ENCODE results near the gene DNAJB1.
"Not testable (repeated sequence)": the region's sequence is repeated elsewhere in the genome, so short reads cannot be mapped to it uniquely, and the experiment has no call there.

The DNAJB1 gene

GRCh38 chr19:14505488-14506239, 12.5 kb downstream of the DNAJB1 start:
- FAIRE-seq (peak; percentile 15), DNase-seq (ENCODE audit: insufficient read length, low spot score) (peak; percentile 71)
- TF ChIP-seq POLR2A (IDR thresholded peaks at IDR 0.05; ENCODE audit: low read depth, low read length), result peak; percentile 24; the same call in 1 of the 2 replicates

DNA sequence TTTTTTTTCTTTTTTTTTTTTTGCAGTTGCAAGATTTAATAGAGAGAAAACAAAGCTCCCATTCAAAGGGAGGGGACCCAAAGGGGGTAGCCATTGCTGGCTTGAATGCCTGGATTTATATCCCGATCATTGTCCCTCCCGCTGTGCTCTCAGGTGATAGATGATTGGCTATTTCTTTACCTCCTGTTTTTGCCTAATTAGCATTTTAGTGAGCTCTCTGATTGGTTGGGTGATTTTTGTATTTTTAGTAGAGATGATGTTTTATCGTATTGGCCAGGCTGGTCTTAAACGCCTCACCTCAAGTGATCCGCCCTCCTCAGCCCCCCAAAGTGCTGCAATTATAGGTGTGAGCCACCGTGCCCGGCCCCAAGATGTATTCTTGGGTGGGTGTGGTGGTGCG, 13.6 kb downstream of the DNAJB1 start:
- not testable (repeated sequence) for FAIRE-seq; DNase-seq (ENCODE audit: insufficient read length, low spot score)

DNA sequence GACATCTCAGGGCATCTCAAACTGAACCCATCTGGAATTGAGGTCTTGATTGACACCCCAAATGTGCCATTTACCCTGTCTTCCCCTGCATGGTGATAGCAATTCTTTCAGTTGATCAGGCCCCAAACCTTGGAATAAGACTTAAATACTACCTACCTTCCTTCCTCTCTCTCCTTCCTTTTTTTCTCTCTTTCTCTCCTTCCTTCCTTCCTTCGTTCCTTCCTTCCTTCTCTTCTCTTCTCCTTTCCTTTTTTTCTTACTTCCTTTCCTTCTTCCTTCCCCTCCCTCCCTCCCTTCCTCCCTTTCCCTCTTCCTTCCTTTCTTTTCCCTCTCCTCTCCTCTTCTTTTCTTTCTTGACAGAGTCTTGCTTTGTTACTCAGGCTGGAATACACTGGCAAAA, 14.9 kb downstream of the DNAJB1 start:
- DNase-seq (ENCODE audit: insufficient read length, low spot score) (no peak), FAIRE-seq (no peak)
- TF ChIP-seq POLR2A (IDR thresholded peaks at IDR 0.05; ENCODE audit: low read depth, low read length), result no peak

DNA sequence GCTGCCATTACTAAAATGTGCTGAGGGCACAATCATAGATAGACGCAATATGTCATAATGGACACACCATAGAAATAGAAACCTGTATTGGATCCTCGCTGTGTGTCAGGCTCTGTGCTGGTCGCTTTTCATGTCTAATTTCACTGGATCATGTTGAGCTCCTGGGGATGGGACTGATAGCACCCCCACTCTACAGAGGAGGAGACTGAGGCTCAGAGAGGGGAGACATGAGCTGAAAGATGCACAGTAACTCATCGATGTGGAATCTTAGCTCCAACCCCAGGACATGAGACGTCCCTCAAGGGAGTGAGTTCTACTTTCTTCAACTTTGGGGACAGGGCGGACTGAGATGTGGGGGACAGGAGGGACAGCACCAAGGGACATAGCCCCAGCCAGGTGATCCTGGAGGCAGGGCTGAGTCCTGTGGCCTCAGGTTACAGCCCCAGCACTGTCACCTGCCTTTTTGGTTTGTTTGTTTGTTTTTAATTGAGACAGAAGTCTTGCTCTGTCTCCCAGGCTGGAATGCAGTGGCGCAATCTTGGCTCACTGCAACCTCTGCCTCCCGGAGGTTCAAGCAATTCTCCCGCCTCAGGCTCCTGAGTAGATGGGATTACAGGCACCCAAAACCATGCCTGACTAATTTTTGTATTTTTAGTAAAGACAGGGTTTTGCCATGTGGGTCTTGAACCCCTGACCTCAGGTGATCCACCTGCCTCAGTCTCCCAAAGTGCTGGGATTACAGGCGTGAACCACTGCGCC, 15.7 kb downstream of the DNAJB1 start:
- FAIRE-seq, result no peak
- no peak for TF ChIP-seq POLR2A (IDR thresholded peaks at IDR 0.05; ENCODE audit: low read depth, low read length)
- DNase-seq (ENCODE audit: insufficient read length, low spot score), result no peak

DNA sequence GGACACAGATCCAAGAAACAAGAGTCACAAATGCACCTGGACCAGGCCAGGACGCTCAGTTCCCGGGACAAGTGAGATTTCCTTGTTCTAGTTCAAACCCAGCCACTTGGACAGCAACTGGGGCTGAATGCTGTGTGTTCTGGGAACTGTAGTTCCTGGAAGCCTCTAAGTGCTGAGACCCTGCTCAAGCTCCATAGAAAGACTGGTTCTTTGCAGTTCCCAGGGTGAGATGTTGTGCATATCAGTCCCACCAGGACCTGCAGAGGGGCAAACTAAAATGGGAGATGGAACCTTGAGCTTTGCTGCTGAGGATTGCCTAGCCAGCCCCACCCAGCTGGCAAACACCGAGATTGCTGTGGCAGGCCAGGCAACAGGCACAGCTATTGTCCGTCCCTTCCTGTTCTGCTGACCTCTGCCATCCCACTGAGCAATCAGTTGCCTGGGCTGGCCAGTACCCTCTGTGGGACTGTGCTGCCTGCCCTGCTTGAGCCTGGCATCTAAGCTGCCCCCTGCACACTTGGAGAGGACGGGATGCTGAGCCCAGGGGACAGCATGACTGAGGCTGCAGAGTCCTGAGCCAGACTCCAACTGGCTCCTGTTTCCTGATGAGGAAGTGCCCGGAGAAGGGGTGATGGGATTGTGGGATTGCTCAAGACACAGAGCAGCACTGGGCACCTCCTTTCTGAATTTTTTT, 20.8 kb downstream of the DNAJB1 start:
- no peak for DNase-seq (ENCODE audit: insufficient read length, low spot score)
- TF ChIP-seq POLR2A (IDR thresholded peaks at IDR 0.05; ENCODE audit: low read depth, low read length), result no peak
- no peak for FAIRE-seq

DNA sequence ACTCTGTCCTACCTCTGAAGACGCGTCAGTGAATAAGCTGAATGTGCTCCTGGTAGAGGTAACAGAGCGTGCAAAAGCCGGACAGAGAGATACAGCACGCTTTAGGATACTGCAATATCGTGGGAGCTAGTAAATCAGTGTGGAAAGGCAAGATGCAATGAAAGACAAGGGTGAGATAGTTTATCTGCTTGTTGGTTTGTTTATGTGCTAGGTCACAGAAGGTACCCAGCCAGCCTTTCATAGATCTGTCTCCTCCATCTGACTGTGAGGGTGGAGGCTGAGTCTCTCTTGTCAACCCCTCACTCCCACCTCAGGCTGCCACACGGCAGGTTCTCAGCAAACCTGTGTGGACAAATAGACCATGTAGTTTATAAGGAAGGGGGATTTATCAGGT, 21.4 kb downstream of the DNAJB1 start:
- FAIRE-seq (no peak), DNase-seq (ENCODE audit: insufficient read length, low spot score) (no peak)
- no peak for TF ChIP-seq POLR2A (IDR thresholded peaks at IDR 0.05; ENCODE audit: low read depth, low read length)

DNA sequence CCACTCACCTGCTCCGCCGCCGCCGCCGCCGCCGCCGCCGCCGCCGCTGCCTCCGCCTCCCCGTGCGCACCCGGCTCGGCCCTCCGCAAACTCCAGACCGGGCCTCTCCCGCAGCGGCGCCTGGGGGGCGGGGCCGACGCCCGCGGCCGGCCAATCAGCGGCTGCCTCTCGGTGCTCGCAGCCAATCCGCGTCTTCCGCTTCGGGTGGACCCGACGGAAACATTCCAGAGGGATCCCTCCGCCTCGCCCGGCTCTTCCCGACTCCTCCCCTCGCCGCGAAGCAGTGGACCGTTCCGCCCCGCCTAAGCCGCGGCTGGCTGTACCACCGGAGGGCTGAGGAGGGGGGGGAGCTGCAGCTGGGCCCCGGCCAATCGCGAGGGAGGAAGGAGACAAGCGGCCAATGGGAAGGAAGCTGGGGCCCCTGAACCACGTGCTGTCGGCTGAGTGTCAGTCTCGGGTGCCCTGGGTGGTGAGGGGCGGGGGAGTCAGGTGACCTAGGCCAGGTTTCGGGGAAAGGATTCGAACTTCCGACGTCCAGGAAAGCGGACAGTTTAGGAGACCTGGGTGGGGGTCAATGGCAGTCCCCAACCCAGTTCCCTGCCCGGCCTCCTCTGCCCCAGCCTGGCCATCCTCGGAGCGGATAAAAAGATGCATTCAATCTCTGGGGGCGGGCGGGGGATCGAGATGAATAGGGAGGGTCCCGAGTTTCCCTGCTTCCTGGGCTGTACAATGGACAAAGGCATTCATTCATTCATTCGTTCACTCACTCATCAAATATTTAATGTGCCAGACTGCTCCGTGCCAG, 22.0 kb downstream of the DNAJB1 start, which contains the start of gene GIPC1:
GIPC1 (minus strand) TSS at position 99 of the 805 bp plus-strand sequence. CDS start 13,151 bp downstream, outside the sequence.
- TF ChIP-seq POLR2A (IDR thresholded peaks at IDR 0.05; ENCODE audit: low read depth, low read length), result peak; percentile 6; the same call in 1 of the 2 replicates

DNA sequence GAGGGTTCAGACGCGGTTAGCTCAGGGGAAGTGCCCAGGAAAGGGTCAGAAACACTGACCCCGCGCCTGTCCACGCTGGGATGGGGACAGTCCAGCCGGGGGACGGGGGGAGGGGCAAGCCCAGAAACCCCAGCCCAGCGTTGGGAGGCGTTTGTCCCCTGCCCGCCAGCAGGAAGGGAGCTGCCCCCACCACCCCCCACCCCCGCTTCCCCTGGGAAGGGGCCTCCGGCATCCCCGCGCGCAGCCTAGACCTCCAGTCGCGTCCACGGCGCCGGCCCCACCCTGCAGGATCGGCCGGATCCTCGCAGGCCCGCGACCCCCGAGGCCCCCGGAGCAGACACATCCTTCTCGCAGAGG, 22.5 kb downstream of the DNAJB1 start:
- no peak for TF ChIP-seq POLR2A (IDR thresholded peaks at IDR 0.05; ENCODE audit: low read depth, low read length)
- FAIRE-seq, result no peak
- no peak for DNase-seq (ENCODE audit: insufficient read length, low spot score)

More for the DNA sequence above, 22.0 kb downstream of the DNAJB1 start, which contains the start of gene GIPC1:
- FAIRE-seq (no peak), DNase-seq (ENCODE audit: insufficient read length, low spot score) (peak; percentile 97)

DNA sequence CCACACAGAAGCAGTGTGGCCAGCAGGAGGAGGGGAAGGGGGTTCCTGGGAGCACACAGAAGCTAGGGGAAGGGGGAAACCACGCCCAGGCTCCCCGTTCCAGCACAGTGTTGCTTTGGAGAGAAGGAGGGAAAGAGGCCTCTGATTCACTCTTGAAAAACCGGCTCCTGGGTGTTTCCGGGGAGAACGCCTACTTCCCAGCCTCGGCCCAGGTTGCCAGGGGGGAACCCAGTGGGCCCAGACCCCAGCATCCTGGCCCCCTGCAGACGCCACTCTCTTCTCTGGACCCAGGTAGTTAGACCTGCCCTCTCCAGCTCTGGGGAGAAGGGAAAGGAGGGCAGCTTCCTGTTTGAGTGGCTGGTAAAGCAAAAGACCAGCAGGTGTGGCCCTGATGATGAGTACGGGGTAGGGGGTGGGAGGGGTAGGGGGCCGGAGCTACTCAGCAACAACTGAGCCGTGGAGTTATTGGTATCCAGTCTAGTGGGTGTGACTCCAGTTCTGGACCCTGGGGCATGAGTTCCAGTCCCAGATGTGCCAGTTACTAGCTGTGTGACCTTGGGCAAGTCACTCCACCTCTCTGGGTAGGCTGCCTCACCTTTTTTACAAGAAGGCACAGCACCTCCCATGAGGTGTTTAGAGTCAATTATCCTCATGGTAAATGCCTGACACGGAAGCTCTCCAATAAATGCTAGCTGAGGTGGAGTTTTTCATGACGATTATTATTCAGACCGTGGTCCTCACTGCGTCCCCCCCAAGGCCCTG, 23.1 kb downstream of the DNAJB1 start:
- DNase-seq (ENCODE audit: insufficient read length, low spot score) (no peak), FAIRE-seq (no peak)
- TF ChIP-seq POLR2A (IDR thresholded peaks at IDR 0.05; ENCODE audit: low read depth, low read length), result no peak

GRCh38 chr19:14494411-14494810, 23.8 kb downstream of the DNAJB1 start:
- no peak for TF ChIP-seq POLR2A (IDR thresholded peaks at IDR 0.05; ENCODE audit: low read depth, low read length)
- FAIRE-seq, result no peak
- DNase-seq (ENCODE audit: insufficient read length, low spot score), result no peak

- DNase-seq (ENCODE audit: insufficient read length, low spot score) (no peak), FAIRE-seq (no peak)
- TF ChIP-seq POLR2A (IDR thresholded peaks at IDR 0.05; ENCODE audit: low read depth, low read length), result no peak
Observed at GRCh38 chr19:14492756-14493337, 25.4 kb downstream of the DNAJB1 start.

DNA sequence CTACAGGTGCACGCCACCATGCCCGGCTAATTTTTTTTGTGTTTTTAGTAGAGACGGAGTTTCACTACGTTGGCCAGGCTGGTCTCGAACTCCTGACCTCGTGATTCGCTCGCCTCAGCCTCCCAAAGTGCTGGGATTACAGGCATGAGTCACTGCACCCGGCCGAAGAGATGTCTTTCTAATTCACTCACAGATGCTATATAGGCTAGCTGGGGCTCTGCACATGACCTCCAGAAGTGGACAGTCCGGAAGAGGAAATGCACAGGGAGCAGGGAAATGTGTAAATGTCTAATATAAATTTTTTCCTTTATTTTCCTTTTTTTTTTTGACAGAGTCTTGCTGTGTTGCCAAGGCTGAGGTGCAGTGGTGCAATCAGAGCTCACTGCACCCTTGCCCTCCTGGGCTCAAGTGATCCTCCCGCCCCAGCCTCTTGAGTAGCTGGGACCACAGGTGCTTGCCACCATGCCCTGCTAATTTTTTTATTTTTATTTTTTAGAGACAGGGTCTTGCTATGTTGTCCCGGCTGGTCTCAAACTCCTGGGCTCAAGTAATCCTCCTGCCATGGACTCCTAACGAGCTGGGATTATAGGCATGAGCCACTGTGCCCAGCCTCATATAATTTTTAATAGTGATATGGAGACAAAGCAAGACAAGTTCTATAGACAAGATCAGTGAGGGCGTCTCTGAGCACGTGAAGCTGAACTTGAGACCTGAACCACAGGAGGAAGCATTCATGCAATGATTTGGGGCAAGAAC, 30.6 kb downstream of the DNAJB1 start:
- DNase-seq (ENCODE audit: insufficient read length, low spot score) (no peak), FAIRE-seq (no peak)
- TF ChIP-seq POLR2A (IDR thresholded peaks at IDR 0.05; ENCODE audit: low read depth, low read length), result no peak
